ENCODE data around the gene DPP3.
"Not testable (repeated sequence)": the region's sequence is repeated elsewhere in the genome, so short reads cannot be mapped to it uniquely, and the experiment has no call there.

DPP3 gene

GRCh38 chr11:66480117-66480938 lies at the start of gene DPP3:
DPP3 (plus strand) TSS chr11:66480434; CDS start chr11:66482201, 1,767 bp downstream.
- DNase-seq: peak; percentile 99

- DNase-seq: not testable (repeated sequence)
Observed at GRCh38 chr11:66431287-66431686, 48.9 kb upstream of the DPP3 start.

- not testable (repeated sequence) for DNase-seq
Observed at GRCh38 chr11:66431871-66432329, 48.3 kb upstream of the DPP3 start.

- no peak for DNase-seq
Observed at GRCh38 chr11:66432597-66432996, 47.6 kb upstream of the DPP3 start.

- no peak for DNase-seq
Observed at GRCh38 chr11:66437979-66438503, 42.2 kb upstream of the DPP3 start.

GRCh38 chr11:66438504-66439466 lies 41.4 kb upstream of the DPP3 start, which contains the start of gene MRPL11:
MRPL11 (minus strand) TSS chr11:66438848; CDS start chr11:66438754, 94 bp downstream.
- DNase-seq: peak; percentile 94

GRCh38 chr11:66440101-66440939 lies 39.9 kb upstream of the DPP3 start:
- DNase-seq: not testable (repeated sequence)

- DNase-seq: not testable (repeated sequence)
Observed at GRCh38 chr11:66440940-66441282, 39.3 kb upstream of the DPP3 start.

GRCh38 chr11:66443602-66444001 lies 36.6 kb upstream of the DPP3 start:
- DNase-seq: no peak

GRCh38 chr11:66447012-66447411 lies 33.2 kb upstream of the DPP3 start:
- no peak for DNase-seq

- DNase-seq: no peak
Observed at GRCh38 chr11:66448523-66448922, 31.7 kb upstream of the DPP3 start.

- DNase-seq: no peak
Observed at GRCh38 chr11:66450560-66450959, 29.7 kb upstream of the DPP3 start.

- DNase-seq: no peak
Observed at GRCh38 chr11:66451663-66452062, 28.6 kb upstream of the DPP3 start.

- DNase-seq: no peak
Observed at GRCh38 chr11:66454247-66454646, 26.0 kb upstream of the DPP3 start.

GRCh38 chr11:66454828-66455227 lies 25.4 kb upstream of the DPP3 start:
- no peak for DNase-seq

GRCh38 chr11:66457826-66458225 lies 22.4 kb upstream of the DPP3 start:
- no peak for DNase-seq

- DNase-seq: no peak
Observed at GRCh38 chr11:66459138-66459778, 21.0 kb upstream of the DPP3 start.

GRCh38 chr11:66462010-66462409 lies 18.2 kb upstream of the DPP3 start:
- no peak for DNase-seq

- DNase-seq: no peak
Observed at GRCh38 chr11:66462911-66463310, 17.3 kb upstream of the DPP3 start.

GRCh38 chr11:66464116-66464515 lies 16.1 kb upstream of the DPP3 start:
- not testable (repeated sequence) for DNase-seq

GRCh38 chr11:66464916-66465315 lies 15.3 kb upstream of the DPP3 start:
- no peak for DNase-seq

All from stimulated activated CD4-positive, alpha-beta T cell treated with anti-CD3 and anti-CD28 coated beads, Interleukin-15, amount 100 ng/mL, for 24 hours (primary cell).